Muscle of back (tissue), 13 donors: ENCODE data around the gene RNASE11. TPM values are rescaled to one million over a fixed set of nuclear protein-coding genes. Genes with fewer than 3 reads are reported as not detected.
"Not testable (repeated sequence)": the region's sequence is repeated elsewhere in the genome, so short reads cannot be mapped to it uniquely, and the experiment has no call there.

Source experiments
- DNase-seq, 3 donors: peaks; one replicate each; pipeline versions ENCODE4 v3.0.0 to v3.0.0-alpha.2; 2013
- long read RNA-seq, 9 donors: transcript quantifications; one replicate each; lab custom pipeline, GENCODE V29; 2026
- polyA plus RNA-seq, 10 donors: library from polyadenylated mRNA; unstranded; fragments of 120-200 nt; gene quantifications; one replicate each; pipeline ENCODE4 v1.2.1, GENCODE V29; 2013; ENCODE audit not compliant: insufficient read length in 10 of 10

The RNASE11 gene
- polyA plus RNA-seq: not detected
- long read RNA-seq, donor 1: 0 reads
- long read RNA-seq, donor 2: 0 reads
- long read RNA-seq, donor 3: 0 reads
- long read RNA-seq, donor 4: 0 reads
- long read RNA-seq, donor 5: 0 reads
- long read RNA-seq, donor 6: 0 reads
- long read RNA-seq, donor 7: 0 reads
- long read RNA-seq, donor 8: 0 reads
- long read RNA-seq, donor 9: 0 reads

DNA sequence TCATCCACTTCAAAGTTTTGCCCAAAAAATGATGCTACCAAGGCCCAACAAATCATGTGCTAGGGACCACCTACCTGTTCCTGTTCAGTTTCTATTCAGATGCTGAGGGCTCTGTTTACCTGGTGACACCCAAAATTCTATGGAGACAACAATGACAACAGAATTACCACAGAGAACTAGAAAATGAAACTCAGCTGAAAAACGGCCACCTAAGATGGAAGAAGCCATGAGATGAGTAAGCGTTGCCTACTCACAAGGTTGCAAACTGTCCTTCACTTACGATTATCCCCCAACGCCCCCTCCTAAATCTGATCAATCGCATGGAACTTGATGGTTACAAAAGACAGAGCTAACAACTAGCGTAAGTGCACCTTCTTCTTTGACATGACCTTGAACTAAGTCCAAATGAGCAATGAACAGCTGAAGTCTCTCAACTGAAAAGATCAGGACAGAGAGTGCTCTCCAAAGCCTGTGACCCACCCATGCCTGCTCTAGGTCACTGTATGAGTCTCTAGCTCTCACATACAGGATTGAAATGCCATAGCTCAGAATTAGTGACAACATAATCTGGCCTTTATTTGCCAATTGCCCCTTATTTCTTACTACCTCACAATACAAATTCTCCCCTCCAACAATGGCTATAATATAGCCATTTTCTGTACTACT is at the start of gene RNASE11:
Gene RNASE11, minus strand, starts transcription at position 513 of the 666 bp plus-strand sequence.
- no peak for DNase-seq

GRCh38 chr14:20632831-20633691 is 45.3 kb upstream of the RNASE11 start:
- DNase-seq: peak in 2 of 3 donors; percentile 55 to 62

DNA sequence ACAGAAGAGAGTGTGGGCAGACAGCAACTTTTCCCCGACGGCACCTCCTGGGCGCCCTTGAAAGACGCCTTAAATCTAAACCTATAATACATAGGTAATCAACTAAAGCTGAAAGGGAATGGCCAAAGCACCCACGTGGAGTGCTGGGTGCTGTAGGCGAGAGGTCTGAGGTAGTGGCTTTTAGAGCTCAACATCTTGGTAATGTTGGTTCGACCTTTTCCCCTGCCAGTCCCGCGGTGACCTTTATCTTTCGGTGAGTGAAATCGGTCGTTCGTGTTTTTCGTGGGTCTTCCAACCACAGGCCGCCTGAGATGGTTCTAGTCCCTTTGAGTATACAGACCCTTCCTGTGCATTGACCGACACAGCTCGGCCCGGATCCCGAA is 44.6 kb upstream of the RNASE11 start:
- no peak for DNase-seq

DNA sequence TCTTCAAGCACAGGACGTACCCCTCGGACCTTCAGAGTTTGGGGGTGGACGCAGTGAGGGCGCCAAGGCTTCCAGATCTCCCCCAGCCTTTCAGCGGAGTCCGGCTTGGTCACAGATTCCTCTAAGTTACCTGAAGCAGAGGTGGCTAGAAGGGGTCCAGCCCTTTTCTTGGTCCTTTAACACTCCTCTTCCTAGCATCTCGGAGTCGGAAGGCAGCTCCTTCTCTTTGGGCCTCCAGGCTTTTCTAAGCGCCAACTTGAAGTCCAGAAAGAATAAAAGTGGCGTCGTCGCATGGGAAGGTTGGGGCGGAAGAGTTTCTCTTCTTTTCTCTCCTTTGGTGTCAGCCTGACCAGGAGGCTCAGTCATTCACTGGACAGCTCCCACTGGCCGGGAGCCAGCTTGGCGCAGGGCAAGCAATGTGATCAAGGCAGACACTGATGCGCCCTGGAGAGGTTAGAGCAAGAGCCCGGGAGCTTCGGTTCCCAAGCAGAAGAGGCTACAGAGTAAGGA is 44.1 kb upstream of the RNASE11 start:
- DNase-seq: peak; percentile 41 to 62 (median 60)

- no peak for DNase-seq
Observed at GRCh38 chr14:20631023-20631879, 43.5 kb upstream of the RNASE11 start.

DNA sequence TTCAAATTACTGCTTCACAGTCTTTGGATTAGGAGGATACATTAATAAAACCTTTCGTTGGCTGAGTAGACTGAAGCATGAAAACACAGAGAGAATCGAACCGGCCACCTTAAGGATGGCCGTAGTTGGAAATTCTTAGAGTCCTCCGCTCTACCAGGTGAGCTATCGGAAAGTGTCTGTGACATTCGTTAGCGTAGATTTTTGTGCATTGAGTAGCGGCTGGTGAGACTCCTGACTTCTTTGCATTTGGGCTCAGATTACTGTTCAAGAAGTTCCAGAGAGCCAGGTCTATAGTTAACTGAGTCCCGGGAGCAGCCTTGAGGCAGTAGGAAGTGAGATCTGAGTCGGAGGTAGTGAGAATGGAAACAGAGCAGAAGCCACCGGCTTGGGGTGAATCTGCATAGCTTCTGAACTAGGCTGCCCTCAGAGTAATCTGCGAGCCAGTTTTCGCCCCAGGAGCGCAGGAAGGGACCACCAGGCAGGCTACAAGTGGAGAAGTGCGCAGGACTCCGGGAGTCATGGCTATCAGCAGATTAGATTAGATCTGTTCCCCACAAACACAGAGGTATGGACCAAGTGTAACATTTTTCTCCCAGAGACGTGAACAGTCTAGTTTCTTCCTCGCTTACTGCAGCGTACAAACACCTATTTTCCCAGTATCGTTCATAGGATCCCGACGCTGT is 42.7 kb upstream of the RNASE11 start:
- peak in 2 of 3 donors; percentile 26 to 58 for DNase-seq

DNA sequence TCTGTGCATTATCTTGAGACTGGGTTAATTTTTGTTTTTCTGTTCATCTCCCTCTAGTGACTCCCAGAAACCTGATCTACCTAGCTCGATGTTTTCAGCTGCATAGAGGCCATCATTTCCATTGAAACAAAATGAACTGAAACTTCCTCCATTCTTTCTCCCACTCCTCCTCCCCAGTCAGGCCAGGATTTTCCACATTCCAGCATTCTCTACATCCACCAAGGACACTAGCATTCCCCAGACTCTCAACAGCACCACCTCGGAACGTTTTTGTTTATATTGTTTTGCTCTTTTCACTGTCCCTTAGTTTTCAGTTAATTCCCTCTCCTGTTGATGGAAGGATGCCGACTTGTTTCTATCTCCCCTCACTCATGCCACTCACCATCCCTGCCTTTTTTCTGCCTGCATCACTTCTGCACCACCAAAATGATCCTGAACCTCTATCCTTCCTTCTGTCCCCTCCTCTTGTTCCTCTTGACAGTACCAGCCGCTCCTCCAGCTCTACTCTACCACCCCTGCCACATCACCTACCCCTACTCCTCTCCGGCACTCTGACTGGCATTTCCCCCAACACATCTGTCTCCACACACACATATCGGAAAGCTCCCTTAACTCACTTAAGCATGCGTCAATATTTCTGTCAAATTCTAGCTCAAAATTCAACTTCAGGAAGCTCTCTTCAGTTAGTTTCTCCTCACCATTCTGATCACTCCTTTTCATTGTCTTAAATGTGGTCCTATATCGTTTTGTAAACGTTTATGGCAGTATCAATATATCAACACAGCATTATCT is 40.5 kb upstream of the RNASE11 start:
- no peak for DNase-seq

DNA sequence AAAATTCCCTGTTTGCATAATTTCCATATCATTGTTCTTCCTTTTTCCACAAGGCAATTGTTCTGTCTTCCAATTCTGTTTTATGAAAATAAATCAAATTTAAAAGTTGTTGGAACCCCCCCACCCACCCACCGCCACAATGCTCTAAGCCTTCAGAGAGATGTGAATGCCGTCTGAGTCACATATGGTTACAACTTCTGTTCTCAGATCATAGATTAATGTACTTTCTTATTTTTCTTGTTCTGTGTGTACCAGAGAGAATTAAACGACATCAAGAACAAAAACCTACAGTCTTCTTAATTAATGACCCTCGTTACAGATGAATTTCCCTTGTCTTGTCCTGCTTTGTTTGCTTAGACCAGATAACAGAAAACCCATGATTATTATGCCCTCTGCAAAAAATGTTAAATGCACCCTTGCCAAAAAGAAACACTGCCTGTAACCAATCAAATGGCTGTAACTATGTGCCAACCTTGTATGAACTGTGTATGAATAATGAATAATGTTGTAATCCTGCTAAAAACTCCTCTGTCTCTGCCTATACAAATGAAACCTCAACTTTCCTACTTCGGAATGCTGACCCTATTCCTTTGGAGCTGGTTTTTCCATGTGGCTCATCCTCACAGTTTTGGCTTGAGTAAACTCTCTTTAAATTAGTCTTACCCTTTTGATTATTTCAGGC is 39.7 kb upstream of the RNASE11 start:
- DNase-seq: no peak

- DNase-seq: no peak
Observed at GRCh38 chr14:20626274-20626673, 38.5 kb upstream of the RNASE11 start.

- DNase-seq: peak in 1 of 3 donors; percentile 32
Observed at GRCh38 chr14:20624495-20625070, 36.8 kb upstream of the RNASE11 start.

DNA sequence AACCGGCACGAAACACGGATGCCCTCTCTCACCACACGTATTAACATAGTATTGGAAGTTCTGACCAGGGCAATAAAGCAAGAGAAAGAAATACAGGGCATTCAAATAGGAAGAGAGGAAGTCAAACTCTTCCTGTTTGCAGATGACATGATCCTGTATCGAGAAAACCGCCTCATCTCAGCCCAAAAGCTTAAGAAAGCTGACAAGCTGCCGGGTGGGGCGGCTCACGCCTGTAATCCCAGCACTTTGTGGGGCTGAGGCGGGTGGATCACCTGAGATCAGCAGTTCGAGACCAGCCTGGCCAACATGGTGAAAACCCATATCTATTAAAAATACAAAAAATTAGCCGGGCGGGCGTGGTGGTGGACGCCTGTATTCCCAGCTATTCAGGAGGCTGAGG is 36.0 kb upstream of the RNASE11 start:
- DNase-seq: no peak

- DNase-seq: no peak
Observed at GRCh38 chr14:20622816-20623291, 35.1 kb upstream of the RNASE11 start.

- DNase-seq: no peak
Observed at GRCh38 chr14:20620798-20621478, 33.1 kb upstream of the RNASE11 start.

- DNase-seq: not testable (repeated sequence)
Observed at GRCh38 chr14:20619688-20620087, 31.9 kb upstream of the RNASE11 start.

DNA sequence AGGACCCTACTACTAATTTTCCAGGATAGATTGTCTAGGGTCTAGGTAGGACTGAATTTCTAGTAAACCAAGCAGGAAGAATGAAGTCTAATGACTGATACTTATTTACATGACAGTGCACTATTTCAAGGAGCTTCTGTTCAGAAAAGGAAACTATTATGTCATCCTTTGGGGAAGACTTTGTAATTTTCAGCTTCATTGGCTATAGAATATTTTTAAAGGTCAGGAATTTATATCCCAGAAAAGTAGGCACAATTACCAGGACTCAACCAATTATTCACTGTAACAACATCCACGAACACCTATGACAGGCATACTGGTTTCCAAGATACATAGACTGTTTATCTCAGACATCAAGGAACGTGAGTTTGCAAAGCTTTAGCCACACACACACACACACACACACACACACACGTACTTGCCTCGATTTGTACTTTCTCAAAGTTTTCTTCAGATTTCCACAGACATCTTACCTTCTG is 30.5 kb upstream of the RNASE11 start:
- no peak for DNase-seq

DNA sequence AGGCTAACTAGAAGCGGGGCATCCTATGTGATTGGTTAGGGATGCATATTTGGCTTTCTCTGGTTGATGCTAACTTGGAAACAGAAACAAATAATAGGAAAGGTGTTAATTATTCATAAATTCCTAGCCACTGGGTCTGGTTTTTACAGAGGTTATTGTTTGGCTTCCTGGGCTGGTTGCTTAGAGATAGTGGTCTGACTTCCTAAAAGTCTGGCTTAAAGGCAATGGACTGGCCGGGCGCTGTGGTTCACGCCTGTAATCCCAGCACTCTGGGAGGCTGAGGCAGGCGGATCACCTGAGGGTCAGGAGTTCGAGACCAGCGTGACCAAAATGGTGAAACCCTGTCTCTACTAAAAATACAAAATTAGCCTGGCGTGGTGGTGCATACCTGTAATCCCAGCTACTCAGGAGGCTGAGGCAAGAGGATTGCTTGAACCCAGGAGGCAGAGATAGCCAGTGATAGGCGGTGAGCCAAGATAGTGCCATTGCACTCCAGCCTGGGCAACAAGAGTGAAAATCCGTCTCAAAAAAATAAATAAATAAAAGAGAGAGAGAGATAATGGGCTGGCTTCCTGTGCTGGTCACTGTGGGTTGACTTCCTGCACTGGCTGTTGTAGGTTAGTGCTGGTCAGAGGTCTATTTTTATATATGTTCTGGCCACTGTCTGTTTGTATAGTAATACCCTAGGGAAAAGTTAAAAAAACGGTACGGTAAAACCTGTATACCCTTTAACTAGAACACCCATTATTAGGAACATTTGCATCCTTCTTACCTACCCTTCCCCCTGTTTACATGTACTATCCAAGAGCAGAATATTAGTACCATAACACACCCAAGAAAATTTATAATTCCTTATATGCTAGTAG is 29.6 kb upstream of the RNASE11 start:
- no peak for DNase-seq

GRCh38 chr14:20615996-20616395 is 28.2 kb upstream of the RNASE11 start:
- DNase-seq: no peak
